Skeletal muscle tissue (tissue), 4 donors: ENCODE data around the gene G6PC3. TPM values are rescaled to one million over a fixed set of nuclear protein-coding genes. Genes with fewer than 3 reads are reported as not detected.
A peak's percentile ranks its signal among the peaks of the same experiment; 100 is the strongest.

ENCODE experiments used
- H3K27ac ChIP-seq: one replicate; pipeline ENCODE4 v1.7.0; 2013; ENCODE audit warnings: mild to moderate bottlenecking, low read depth, low read length, inconsistent platforms
- H3K27me3 ChIP-seq, 3 donors: one replicate each; pipeline ENCODE4 v1.7.0; 2013; ENCODE audit warnings: low read length in 3 of 3; ENCODE audit not compliant: control insufficient read depth in 3 of 3, insufficient read depth in 3 of 3
- H3K36me3 ChIP-seq, 3 donors: one replicate each; pipeline ENCODE4 v1.7.0; 2013; ENCODE audit warnings: low read length in 3 of 3; ENCODE audit not compliant: control insufficient read depth in 3 of 3, insufficient read depth in 3 of 3
- H3K4me1 ChIP-seq, 3 donors: one replicate each; pipeline ENCODE4 v1.7.0; 2013; ENCODE audit warnings: low read length in 3 of 3, mild to moderate bottlenecking in 3 of 3; ENCODE audit not compliant: control insufficient read depth in 3 of 3, insufficient read depth in 3 of 3
- H3K4me3 ChIP-seq, 3 donors: one replicate each; pipeline ENCODE4 v1.7.0; 2013; ENCODE audit warnings: low read length in 3 of 3
- H3K9ac ChIP-seq, 3 donors: one replicate each; pipeline ENCODE4 v1.7.0; 2013; ENCODE audit warnings: low read length in 3 of 3, mild to moderate bottlenecking in 3 of 3, moderate library complexity in 2 of 3, low read depth in 1 of 3
- H3K9me3 ChIP-seq, 3 donors: one replicate each; pipeline ENCODE4 v1.7.0; 2013; ENCODE audit warnings: low read length in 3 of 3; ENCODE audit not compliant: control insufficient read depth in 3 of 3
- total RNA-seq: library from RNA; depleted of rRNA; stranded (reverse); fragments of >200 nt; gene quantifications from one replicate; pipeline ENCODE4 v1.2.3, GENCODE V29; 2014
- donor health status: Osteomylitis.

G6PC3 gene
- total RNA-seq, 1 donor from 2014 or later = 13.0 TPM

DNA sequence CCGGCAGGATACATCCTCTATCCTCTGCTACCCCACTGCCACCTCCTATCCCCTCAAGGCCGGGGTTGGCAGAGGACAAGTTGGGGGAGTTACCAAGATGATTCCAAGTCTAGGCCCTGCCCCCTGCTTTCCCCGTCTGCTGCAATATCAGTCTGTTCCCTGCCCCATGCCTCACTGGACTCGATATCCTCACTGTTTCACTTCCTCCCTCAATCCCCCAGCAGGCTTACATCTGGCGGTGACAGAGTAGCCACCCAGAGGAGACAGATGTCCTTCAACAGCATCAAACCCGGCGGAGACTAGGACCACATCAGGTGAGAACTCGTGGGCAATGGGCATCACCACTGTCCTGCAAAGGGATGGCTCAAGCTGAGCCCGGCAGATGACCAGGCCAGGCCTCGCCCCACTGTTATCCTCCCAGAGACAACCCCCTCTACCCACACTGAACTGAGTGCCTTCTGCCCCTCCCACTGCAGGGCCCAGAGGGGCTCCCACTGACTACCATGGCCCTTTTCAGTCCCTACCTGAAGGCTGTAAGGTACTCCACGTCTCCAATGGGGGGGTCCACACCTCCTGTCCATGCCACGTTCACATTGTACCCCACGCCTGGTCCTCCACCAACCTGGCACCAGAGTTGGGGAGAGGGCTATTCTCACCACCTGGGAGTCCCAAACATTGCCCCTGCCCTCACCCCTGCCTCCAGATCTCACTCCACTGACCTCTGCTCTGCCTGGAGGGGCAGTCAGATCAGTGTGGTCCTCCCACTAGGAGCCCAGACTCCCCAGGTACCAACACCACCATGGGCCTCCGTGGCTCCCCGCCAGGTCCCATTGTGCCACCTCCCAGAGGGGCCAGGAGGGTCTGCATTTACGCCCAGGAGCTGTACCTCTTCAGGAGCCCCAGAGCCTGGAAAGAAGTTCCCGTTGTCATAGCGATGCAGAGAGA is 9.6 kb downstream of the G6PC3 start:
- peaks cover 79 to 84% (median 80%) of the 10 kb centered on the region in 3 donors for H3K36me3 ChIP-seq
- no peaks in the 10 kb centered on the region for H3K27me3 ChIP-seq
- no peak overlapping the region for H3K9ac ChIP-seq
- no peak overlapping the region for H3K4me3 ChIP-seq
- H3K9me3 ChIP-seq = no peaks in the 10 kb centered on the region
- H3K4me1 ChIP-seq = peaks cover 0 to 14% (median 13%) of the 10 kb centered on the region in 3 donors
- H3K27ac ChIP-seq = no peak overlapping the region

DNA sequence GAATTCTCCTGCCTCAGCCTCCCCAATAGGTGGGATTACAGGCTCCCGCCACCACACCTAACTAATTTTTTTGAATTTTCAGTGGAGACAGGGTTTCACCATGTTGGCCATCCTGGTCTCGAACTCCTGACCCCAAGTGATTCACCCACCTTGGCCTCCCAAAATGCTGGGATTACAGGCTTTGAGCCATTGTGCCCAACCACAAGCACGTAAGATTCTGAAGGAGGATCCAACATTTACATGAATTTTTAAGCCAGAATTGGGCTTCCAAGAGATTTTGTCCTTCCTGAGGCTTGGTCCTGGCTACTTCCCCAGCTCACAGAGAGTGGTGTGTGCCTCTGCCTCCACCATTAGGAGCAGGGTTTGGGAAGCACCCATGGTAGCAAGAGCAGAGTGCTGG is 11.1 kb downstream of the G6PC3 start:
- Histone ChIP-seq H3K9me3 (no peaks in the 10 kb centered on the region), H3K4me1 (peaks cover 0 to 8% (median 2%) of the 10 kb centered on the region in 3 donors), H3K27me3 (no peaks in the 10 kb centered on the region), H3K27ac (no peak overlapping the region), H3K4me3 (no peak overlapping the region), H3K9ac (no peak overlapping the region), H3K36me3 (peaks cover 80 to 81% (median 81%) of the 10 kb centered on the region in 3 donors)

GRCh38 chr17:44082256-44082927 is 11.9 kb downstream of the G6PC3 start:
- no peaks in the 10 kb centered on the region for H3K9me3 ChIP-seq
- H3K4me1 ChIP-seq = peaks cover 0 to 6% (median 5%) of the 10 kb centered on the region in 3 donors
- no peak overlapping the region for H3K27ac ChIP-seq
- H3K4me3 ChIP-seq = no peak overlapping the region
- no peak overlapping the region for H3K9ac ChIP-seq
- H3K27me3 ChIP-seq = no peaks in the 10 kb centered on the region
- peaks cover 76 to 83% (median 80%) of the 10 kb centered on the region in 3 donors for H3K36me3 ChIP-seq

DNA sequence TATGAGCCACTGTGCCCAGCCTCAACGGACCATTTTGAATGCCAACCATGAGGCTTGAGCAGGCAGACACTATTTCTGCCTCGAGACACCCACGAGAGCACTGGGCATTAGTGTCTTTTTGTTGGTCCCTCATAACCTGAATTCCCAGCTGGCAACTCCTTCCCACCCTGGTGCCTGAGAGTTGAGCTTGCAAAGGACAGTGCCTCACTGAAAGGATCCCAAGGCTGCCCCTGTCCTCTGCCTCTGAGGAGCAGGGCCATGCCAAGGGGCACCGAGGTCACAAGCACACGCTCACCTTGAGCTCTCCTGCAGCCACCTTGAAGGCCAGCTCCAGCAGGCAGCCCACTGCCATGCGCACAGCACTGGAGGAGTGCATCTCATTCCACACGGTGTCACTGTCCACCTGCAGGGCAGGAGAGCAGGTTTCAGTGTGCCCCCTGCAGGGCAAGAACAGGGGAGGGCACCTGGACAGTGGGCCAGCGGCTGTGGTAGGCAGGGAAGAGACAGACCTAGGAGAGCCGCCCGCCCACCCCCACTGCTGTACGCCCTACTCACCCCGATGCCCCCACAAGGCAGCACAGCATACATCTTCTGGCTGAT is 12.8 kb downstream of the G6PC3 start:
- Histone ChIP-seq H3K4me3 (no peak overlapping the region), H3K27me3 (no peaks in the 10 kb centered on the region), H3K27ac (no peak overlapping the region), H3K9ac (no peak overlapping the region), H3K36me3 (peaks cover 76 to 83% (median 80%) of the 10 kb centered on the region in 3 donors), H3K4me1 (peaks cover 0 to 7% (median 5%) of the 10 kb centered on the region in 3 donors), H3K9me3 (no peaks in the 10 kb centered on the region)

- Histone ChIP-seq H3K9ac (no peak overlapping the region), H3K27me3 (no peaks in the 10 kb centered on the region), H3K9me3 (no peaks in the 10 kb centered on the region), H3K36me3 (peaks cover 75 to 82% (median 80%) of the 10 kb centered on the region in 3 donors), H3K4me1 (peaks cover 0 to 7% (median 3%) of the 10 kb centered on the region in 3 donors), H3K27ac (no peak overlapping the region), H3K4me3 (no peak overlapping the region)
Measured at GRCh38 chr17:44084131-44084538, 13.6 kb downstream of the G6PC3 start.

- no peaks in the 10 kb centered on the region for H3K27me3 ChIP-seq
Measured at GRCh38 chr17:44084921-44085320, 14.4 kb downstream of the G6PC3 start.

DNA sequence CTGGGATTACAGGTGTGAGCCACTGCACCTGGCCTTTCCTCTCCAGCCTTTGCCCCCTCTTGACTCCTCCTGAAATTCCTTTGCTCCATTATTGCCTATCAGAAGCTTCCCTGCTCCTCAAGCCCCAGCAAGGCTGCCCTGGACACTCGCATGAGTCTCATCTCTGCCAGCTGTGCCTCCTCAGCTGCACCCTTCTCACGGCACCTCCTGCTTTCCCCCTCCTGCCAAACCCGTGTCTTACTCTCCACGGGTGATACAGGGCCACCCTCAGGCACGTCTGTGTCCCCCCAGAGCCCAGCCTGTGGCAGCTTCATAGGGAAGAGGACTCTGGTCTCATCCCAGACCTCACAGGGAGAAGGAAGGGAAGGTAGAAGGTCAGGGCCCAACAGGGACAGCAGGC is 15.4 kb downstream of the G6PC3 start:
- Histone ChIP-seq H3K36me3 (peaks cover 66 to 69% (median 67%) of the 10 kb centered on the region in 3 donors), H3K27me3 (no peaks in the 10 kb centered on the region), H3K4me1 (peaks cover 0 to 7% (median 3%) of the 10 kb centered on the region in 3 donors), H3K9ac (no peak overlapping the region), H3K4me3 (no peak overlapping the region), H3K9me3 (no peaks in the 10 kb centered on the region), H3K27ac (peak overlapping the region; percentile 25)

More at GRCh38 chr17:44084921-44085320, 14.4 kb downstream of the G6PC3 start:
- peaks cover 0 to 7% (median 3%) of the 10 kb centered on the region in 3 donors for H3K4me1 ChIP-seq
- H3K4me3 ChIP-seq = no peak overlapping the region
- peaks cover 75 to 78% (median 76%) of the 10 kb centered on the region in 3 donors for H3K36me3 ChIP-seq
- no peaks in the 10 kb centered on the region for H3K9me3 ChIP-seq
- peak overlapping the region in 1 of 3 donors; percentile 60 for H3K9ac ChIP-seq
- no peak overlapping the region for H3K27ac ChIP-seq

- Histone ChIP-seq H3K4me1 (peaks cover 0 to 7% (median 3%) of the 10 kb centered on the region in 3 donors), H3K27ac (peak overlapping the region; percentile 25), H3K4me3 (no peak overlapping the region), H3K9ac (peak overlapping the region in 1 of 3 donors; percentile 33), H3K9me3 (no peaks in the 10 kb centered on the region), H3K36me3 (peaks cover 72 to 75% (median 74%) of the 10 kb centered on the region in 3 donors), H3K27me3 (no peaks in the 10 kb centered on the region)
Measured at GRCh38 chr17:44086364-44087311, 16.1 kb downstream of the G6PC3 start.

DNA sequence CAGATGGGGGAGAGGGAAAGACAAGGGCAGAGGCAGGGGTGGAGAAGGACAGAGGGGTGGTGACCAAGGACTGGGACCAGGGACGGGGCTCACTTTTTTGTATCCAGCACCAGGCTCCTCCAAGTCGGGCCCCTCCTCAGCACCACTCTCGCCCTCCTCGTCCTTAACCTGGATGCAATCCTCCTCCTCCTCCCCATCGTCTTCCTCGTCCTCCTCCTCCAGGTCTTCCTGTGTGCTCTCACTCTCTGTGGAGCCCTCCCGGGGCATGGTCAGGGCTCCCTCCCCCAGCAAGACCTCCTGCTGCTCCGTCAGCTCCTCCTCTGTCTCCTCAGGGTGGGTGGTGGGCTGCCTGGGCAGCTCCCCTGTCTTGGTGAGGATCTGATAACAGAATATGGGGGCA is 16.8 kb downstream of the G6PC3 start:
- H3K9ac ChIP-seq = peak overlapping the region in 1 of 3 donors; percentile 33
- H3K27ac ChIP-seq = no peak overlapping the region
- H3K36me3 ChIP-seq = peaks cover 73 to 75% (median 74%) of the 10 kb centered on the region in 3 donors
- no peaks in the 10 kb centered on the region for H3K9me3 ChIP-seq
- H3K4me3 ChIP-seq = no peak overlapping the region
- H3K4me1 ChIP-seq = peaks cover 0 to 7% (median 3%) of the 10 kb centered on the region in 3 donors
- H3K27me3 ChIP-seq = no peaks in the 10 kb centered on the region
